Panc1 (cell line): ENCODE data around the gene FSTL4. TPM values are rescaled to one million over a fixed set of nuclear protein-coding genes. Genes with fewer than 3 reads are reported as not detected.

Experiments used
- ATAC-seq: fragments of 200-7000 bp; cut with Tn5 transposase; 2 replicates; pipeline ENCODE4 v1.9.1; 2020; ENCODE audit warnings: mild to moderate bottlenecking, moderate library complexity
- BruUV-seq: library from RNA; stranded (reverse); fragments of 400-500 nt; replicated peaks from 2 replicates; lab custom pipeline; 2021; lab: Mats Ljungman, UMichigan
- CTCF ChIA-PET: fragments of 300-600 bp; sonication (Branson Sonifier 250); formaldehyde crosslinking; loops from one replicate; lab custom pipeline; 2022; ENCODE audit warnings: antibody characterized with exemption; lab: Charles Lee
- POLR2A ChIA-PET: fragments of 300-600 bp; sonication (Branson Sonifier 250); formaldehyde crosslinking; loops from one replicate; lab custom pipeline; 2022; ENCODE audit warnings: antibody characterized with exemption; lab: Charles Lee
- DNase-seq: peaks from one replicate; pipeline ENCODE4 v3.0.0-alpha.2; 2010; ENCODE audit warnings: low read depth, low spot score
- H3K27ac ChIP-seq: 2 replicates; pipeline ENCODE4 v1.5.1; 2011; ENCODE audit warnings: mild to moderate bottlenecking, low read length, inconsistent platforms
- H3K27me3 ChIP-seq: fragments of 200-500 bp; sonication (Bioruptor generic); 2 replicates; pipeline ENCODE4 v1.6.0; 2014; ENCODE audit warnings: low read length, inconsistent platforms; ENCODE audit not compliant: control insufficient read depth, insufficient read depth
- H3K36me3 ChIP-seq: fragments of 200-500 bp; sonication (Bioruptor generic); 2 replicates; pipeline ENCODE4 v1.5.1; 2014; ENCODE audit warnings: inconsistent platforms, mild to moderate bottlenecking, low read length, moderate library complexity; ENCODE audit not compliant: control insufficient read depth, insufficient read depth
- H3K4me1 ChIP-seq: 2 replicates; pipeline ENCODE4 v1.5.1; 2011; ENCODE audit warnings: inconsistent platforms, mild to moderate bottlenecking, low read length, moderate library complexity; ENCODE audit not compliant: control insufficient read depth, insufficient read depth
- H3K4me3 ChIP-seq, 2 experiments: 2 replicates each; pipeline ENCODE4 v1.5.1; 2011 to 2012; ENCODE audit warnings: low read depth in 2 of 2, low read length in 2 of 2, mild to moderate bottlenecking in 2 of 2, inconsistent platforms in 1 of 2, moderate library complexity in 1 of 2
- H3K9me3 ChIP-seq: fragments of 200-500 bp; sonication (Bioruptor generic); 2 replicates; pipeline ENCODE4 v1.5.1; 2014; ENCODE audit warnings: low read depth, mild to moderate bottlenecking, inconsistent platforms, low read length, moderate library complexity; ENCODE audit not compliant: control insufficient read depth, insufficient read depth
- CTCF ChIP-seq: fragments of 450-650 bp; IDR thresholded peaks from 2 replicates; pipeline ENCODE4 v1.5.1; 2017; ENCODE audit warnings: mild to moderate bottlenecking
- POLR2AphosphoS5 ChIP-seq: IDR thresholded peaks from 2 replicates; pipeline ENCODE4 v1.6.1; 2012; ENCODE audit warnings: mild to moderate bottlenecking, low read depth, low read length, moderate library complexity
- REST ChIP-seq, 2 experiments: IDR thresholded peaks; 2 replicates each; pipeline ENCODE4 v1.6.1; 2011 to 2012; ENCODE audit warnings: low read depth in 2 of 2, control low read depth in 1 of 2, low read length in 1 of 2, mild to moderate bottlenecking in 1 of 2, moderate library complexity in 1 of 2; ENCODE audit not compliant: insufficient read depth in 1 of 2
- SIN3A ChIP-seq: IDR thresholded peaks from 2 replicates; pipeline ENCODE4 v1.6.1; 2012; ENCODE audit warnings: low read depth, mild to moderate bottlenecking, low read length, moderate library complexity, borderline replicate concordance; ENCODE audit not compliant: insufficient read depth
- TCF7L2 ChIP-seq: IDR thresholded peaks from 2 replicates; pipeline ENCODE4 v1.6.1; 2011; ENCODE audit warnings: mild to moderate bottlenecking, low read depth, low read length, inconsistent platforms
- in situ Hi-C: cut with HindIII; loops from 2 replicates; pipeline ENCODE4 v1.10.0; 2016; ENCODE audit warnings: low sequenced_read_pairs, low pct_unique_long_range_greater_than_20kb
- intact Hi-C: fragments of 100-400 bp; cut with micrococcal nuclease; formaldehyde crosslinking; loops from one replicate; pipeline ENCODE4 v1.10.0; 2022; ENCODE audit not compliant: unreplicated experiment
- total RNA-seq: library from RNA; stranded (reverse); gene quantifications from one replicate; pipeline ENCODE4 v1.2.1, GENCODE V29; 2021; ENCODE audit not compliant: unreplicated experiment

FSTL4 gene
- total RNA-seq, 1 experiment from 2014 or later: 0.18 TPM

DNA sequence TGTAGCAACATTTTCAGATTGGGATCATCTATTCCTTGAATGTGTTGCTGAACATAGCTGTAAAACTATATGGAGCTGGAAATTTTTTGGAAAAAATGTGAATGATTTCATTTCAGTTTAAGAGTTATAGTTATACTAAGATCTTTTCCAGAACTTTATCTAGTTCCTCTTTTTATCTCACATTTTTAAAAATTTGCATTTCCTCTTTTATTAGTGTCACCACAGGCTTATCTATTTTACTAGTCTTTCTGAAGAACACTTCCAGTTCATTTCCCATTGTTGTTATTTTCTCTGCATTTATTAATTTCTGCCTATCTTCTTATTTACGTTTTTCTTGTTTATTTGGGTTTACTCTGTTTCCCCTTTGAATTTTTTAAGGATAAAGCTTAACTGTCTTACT lies 46.0 kb upstream of the FSTL4 start:
- BruUV-seq: no TSS peak
- ChIA-PET POLR2A (no interaction called here), CTCF (no interaction called here)
- Histone ChIP-seq H3K4me1 (no peaks in the 10 kb centered on the region), H3K4me3 (no peak overlapping the region), H3K27me3 (peaks cover 13% of the 10 kb centered on the region), H3K36me3 (no peaks in the 10 kb centered on the region), H3K9me3 (no peaks in the 10 kb centered on the region), H3K27ac (no peak overlapping the region)
- intact Hi-C loops (no loop called here), in situ Hi-C loops (no loop called here)
- TF ChIP-seq POLR2AphosphoS5 (no peak), TCF7L2 (no peak), REST (IDR thresholded peaks at IDR 0.05; ENCODE audit: insufficient read depth in 1 of 2, low read depth in 2 of 2, low read length in 1 of 2) (no peak), SIN3A (no peak), CTCF (no peak)
- DNase-seq: no peak
- no peak for ATAC-seq

DNA sequence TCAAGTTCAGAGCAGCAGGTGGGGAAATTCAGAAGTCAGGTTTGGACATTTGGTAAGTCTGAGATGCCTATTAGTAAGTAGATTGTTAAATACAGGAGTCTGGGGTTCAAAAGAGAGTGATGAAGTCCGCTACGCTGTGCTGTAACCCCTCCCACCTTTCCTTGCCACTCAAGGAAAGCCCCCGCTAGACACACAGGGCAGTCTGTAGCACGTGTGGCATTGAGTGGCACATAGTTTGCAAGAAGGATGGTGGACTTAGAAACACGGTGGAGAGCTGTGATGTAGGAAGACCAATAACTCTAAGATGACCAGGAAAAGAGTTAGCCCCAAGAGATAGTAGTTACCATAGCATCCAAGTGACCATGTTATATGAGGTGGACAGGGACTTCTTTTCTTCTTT lies 44.7 kb upstream of the FSTL4 start:
- POLR2A ChIA-PET: interaction anchor here (0.6 kb wide), 1 partner anchor 35 kb away, joined by 3 read pairs; no protein-coding TSS in a partner anchor
- ATAC-seq (no peak), DNase-seq (no peak)
- H3K4me3 ChIP-seq: no peak overlapping the region
- no peak overlapping the region for H3K27ac ChIP-seq
- CTCF ChIA-PET: no interaction called here
- in situ Hi-C loops: no loop called here
- intact Hi-C loops: no loop called here
- TF ChIP-seq REST (IDR thresholded peaks at IDR 0.05; ENCODE audit: insufficient read depth in 1 of 2, low read depth in 2 of 2, low read length in 1 of 2): no peak
- no peak for TF ChIP-seq POLR2AphosphoS5
- TF ChIP-seq SIN3A: no peak
- TF ChIP-seq TCF7L2: no peak
- no peak for TF ChIP-seq CTCF
- no peaks in the 10 kb centered on the region for H3K36me3 ChIP-seq
- no peaks in the 10 kb centered on the region for H3K9me3 ChIP-seq
- no peaks in the 10 kb centered on the region for H3K4me1 ChIP-seq
- BruUV-seq: no TSS peak
- peaks cover 19% of the 10 kb centered on the region for H3K27me3 ChIP-seq
